ENCODE measurements around the gene GPR107.

Gene GPR107

DNA sequence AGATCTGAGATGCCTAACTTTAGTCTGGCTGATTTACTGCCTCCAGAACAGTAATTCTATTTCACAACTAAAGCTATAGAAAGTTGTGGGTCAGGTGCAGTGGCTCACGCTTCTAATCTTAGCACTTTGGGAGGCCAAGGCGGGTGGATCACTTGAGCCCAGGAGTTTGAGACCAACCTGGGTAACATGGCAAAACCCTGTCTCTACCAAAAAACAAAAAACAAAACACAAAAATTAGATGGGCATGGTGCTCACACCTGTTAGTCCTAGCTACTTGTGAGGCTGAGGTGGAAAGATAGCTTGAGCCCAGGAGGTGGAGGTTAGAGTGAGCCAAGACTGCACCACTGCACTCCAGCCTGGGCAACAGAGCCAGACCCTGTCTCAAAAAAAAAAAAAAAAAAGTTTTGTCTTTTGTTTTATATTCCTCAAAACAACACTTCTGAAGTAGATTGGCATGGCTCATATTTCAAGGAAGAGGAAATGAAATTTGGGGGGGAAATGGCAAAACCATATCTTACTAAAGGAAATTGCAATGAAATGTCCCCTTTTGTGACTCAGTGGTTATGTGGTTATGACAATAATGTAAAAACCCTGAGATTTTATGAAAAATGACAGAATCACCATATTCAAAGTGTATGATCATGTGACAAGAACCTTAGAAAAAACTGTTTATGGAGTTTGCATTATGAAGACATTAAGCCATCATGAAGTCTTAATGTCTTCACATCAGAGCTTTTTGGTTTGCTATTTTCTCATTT is 26.9 kb upstream of the GPR107 start:
- DNase-seq (ENCODE audit: low read depth), result no peak
- H3K4me3 ChIP-seq (ENCODE audit: low read depth, low read length), result no peak overlapping the region

GRCh38 chr9:130027533-130028365 is 26.0 kb upstream of the GPR107 start:
- no peak overlapping the region for H3K4me3 ChIP-seq (ENCODE audit: low read depth, low read length)
- DNase-seq (ENCODE audit: low read depth), result no peak

DNA sequence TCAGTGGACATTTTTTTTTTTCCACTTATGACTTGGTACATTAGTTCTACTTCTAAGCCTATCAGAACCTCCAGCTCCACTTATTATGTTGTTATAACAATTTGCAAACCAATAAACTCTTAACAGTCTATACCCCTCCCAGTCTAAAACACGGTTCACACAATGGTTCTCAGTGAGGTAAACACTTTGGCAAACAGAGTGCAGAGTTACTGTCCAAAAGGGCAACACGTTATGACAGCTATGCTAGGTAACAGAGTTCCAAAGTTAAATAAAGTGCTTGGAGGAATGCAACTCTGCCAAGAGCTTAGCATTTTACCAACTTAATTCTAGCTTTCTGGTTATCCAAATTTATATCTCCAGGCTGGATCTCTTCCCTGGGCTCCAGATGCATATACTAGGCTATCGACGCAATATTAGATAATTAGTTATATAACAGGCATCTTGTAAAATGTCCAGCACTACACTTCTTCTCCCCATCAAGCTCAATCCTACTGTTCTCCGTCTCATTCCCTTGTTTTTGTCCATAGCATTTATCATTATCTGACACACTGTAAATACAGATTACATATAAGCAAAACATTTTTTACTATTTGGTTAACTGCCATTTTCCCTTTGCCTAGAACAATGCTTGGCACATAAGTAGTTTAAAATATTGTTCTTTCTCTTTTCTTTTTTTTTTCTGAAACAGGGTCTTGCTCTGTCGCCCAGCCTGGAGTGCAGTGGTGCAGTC is 25.0 kb upstream of the GPR107 start:
- no peak overlapping the region for H3K4me3 ChIP-seq (ENCODE audit: low read depth, low read length)
- no peak for DNase-seq (ENCODE audit: low read depth)

DNA sequence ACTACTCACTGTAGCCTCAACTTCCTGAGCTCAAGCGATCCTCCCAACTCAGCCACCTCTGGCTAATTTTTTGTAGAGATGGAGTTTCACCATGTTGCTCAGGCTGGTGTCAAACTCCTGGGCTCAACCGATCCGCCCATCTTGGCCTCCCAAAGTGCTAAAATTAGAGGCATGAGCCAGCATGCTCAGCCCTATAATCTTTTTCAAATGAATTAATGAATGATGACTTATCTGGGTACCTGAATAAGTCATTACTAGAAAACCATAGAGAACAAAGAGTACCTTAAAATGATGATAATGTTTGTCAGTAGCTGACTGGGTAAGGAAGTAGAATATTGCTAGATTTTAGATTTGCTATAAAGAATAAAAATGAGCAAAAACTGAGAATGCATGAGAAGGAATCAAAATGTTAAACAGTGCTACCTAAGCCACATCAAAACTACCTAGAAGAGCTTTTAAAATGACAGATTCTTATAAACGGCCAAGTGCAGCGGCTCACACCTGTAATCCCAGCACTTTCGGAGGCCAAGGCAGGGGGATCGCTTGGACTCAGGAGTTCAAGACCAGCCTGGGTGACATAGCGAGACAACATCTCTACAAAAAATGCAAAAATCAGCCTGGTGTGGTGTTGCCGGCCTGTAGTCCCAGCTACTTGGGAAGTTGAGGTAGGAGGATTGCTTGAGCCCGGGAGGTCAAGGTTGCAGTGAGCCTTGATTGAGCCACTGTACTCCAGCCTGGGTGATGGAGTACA is 24.3 kb upstream of the GPR107 start:
- no peak for DNase-seq (ENCODE audit: low read depth)
- H3K4me3 ChIP-seq (ENCODE audit: low read depth, low read length), result no peak overlapping the region

DNA sequence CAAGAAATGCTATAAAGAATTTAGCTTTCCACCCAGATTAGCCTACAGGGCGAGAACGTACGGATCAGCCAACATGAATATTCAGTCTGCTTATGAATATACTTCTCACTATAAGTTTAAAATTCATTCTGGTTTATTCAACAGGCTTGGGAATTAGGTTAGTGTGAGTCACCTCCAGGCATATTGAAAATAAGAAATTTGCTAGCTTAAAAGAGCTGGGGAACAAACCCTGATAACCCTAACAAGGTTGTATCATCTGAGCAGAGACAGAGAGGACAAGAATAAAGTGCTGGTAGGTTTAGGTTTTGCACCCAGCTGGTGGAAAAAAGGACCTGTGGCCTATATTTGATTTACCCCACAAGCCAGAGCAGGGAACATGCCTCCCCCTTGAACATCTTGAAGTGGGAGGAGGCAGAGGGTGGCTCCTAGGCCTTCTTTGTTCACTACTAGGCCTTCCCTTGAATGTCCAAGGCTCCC is 23.0 kb upstream of the GPR107 start:
- H3K4me3 ChIP-seq (ENCODE audit: low read depth, low read length), result no peak overlapping the region
- no peak for DNase-seq (ENCODE audit: low read depth)

GRCh38 chr9:130034570-130034969 is 19.1 kb upstream of the GPR107 start:
- DNase-seq (ENCODE audit: low read depth), result peak; percentile 43
- H3K4me3 ChIP-seq (ENCODE audit: low read depth, low read length), result no peak overlapping the region

- peak; percentile 22 for DNase-seq (ENCODE audit: low read depth)
- no peak overlapping the region for H3K4me3 ChIP-seq (ENCODE audit: low read depth, low read length)
Measured at GRCh38 chr9:130036099-130036498, 17.6 kb upstream of the GPR107 start.

GRCh38 chr9:130039528-130040147 is 14.1 kb upstream of the GPR107 start:
- no peak overlapping the region for H3K4me3 ChIP-seq (ENCODE audit: low read depth, low read length)
- no peak for DNase-seq (ENCODE audit: low read depth)

- peak overlapping the region; percentile 86 for H3K4me3 ChIP-seq (ENCODE audit: low read depth, low read length)
Measured at GRCh38 chr9:130040984-130041647, 12.6 kb upstream of the GPR107 start.

DNA sequence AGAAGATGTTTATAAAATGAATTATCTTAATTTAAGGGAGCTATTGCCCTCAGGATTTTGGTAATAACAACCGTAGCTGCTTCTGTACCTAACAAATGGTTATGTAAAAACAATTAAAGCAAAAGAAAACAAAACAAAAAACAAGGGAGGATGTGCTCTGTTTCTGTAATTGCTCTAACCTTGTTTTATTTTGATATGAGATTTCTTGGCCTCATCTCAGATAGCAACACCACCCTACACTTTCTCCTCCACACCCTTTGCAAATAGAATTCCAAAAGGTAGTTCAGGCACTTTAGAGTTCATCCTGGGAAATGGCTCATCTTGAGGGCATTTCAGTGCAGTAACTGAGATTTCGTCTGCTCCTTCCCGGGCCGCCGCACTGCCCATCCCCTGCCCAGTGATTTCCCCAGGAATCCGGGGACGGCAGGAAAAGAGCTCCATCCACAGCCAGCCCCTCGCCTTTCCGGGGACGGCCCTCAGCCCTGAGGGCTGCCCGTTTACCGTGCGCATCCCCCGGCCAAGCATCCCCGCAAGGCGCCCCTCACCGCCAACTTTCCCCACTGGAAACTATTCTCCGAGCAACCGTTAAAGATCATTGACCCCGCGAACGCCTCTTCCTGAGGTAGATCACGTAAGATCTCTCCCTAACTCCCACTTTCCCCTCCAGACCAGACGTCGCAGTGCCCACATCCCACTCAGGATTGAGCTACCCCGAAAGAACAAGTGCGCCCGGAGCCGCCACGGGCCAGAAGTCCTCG is 11.9 kb upstream of the GPR107 start:
- peak overlapping the region; percentile 86 for H3K4me3 ChIP-seq (ENCODE audit: low read depth, low read length)
- DNase-seq (ENCODE audit: low read depth), result no peak

More at GRCh38 chr9:130040984-130041647, 12.6 kb upstream of the GPR107 start:
- DNase-seq (ENCODE audit: low read depth), result no peak

DNA sequence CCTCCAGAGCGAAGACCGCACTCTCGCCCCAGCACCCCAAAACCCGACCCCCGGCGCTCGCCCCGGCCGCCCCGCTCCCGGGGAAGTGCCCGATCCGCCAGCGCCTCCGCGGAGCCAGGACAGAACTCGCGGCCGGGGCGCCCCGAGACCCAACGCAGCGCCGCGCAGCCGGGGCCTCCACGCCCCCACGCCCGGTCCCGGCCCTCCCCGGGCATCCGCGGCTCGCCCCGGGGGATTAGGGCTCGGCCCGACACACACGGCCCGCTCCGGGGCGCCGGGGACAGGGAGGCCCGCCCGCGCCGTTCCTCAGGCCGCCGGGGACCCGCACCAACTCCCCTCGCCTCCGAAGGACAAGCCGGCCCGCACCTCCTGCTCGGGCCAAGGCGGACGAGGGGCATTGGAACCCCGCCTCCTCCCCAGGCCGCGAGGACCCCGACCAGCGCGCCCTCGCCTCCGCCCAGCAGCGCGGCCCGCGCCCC is 11.3 kb upstream of the GPR107 start:
- no peak for DNase-seq (ENCODE audit: low read depth)
- peak overlapping the region; percentile 86 for H3K4me3 ChIP-seq (ENCODE audit: low read depth, low read length)

GRCh38 chr9:130042885-130043653 is 10.6 kb upstream of the GPR107 start, which contains the start of gene FNBP1:
TSS of gene FNBP1 (minus strand) at chr9:130043189. CDS start at chr9:130042975, 214 bp downstream.
- peak within 1 kb of the TSS; percentile 86 for H3K4me3 ChIP-seq (ENCODE audit: low read depth, low read length)
- DNase-seq (ENCODE audit: low read depth), result peak; percentile 39

DNA sequence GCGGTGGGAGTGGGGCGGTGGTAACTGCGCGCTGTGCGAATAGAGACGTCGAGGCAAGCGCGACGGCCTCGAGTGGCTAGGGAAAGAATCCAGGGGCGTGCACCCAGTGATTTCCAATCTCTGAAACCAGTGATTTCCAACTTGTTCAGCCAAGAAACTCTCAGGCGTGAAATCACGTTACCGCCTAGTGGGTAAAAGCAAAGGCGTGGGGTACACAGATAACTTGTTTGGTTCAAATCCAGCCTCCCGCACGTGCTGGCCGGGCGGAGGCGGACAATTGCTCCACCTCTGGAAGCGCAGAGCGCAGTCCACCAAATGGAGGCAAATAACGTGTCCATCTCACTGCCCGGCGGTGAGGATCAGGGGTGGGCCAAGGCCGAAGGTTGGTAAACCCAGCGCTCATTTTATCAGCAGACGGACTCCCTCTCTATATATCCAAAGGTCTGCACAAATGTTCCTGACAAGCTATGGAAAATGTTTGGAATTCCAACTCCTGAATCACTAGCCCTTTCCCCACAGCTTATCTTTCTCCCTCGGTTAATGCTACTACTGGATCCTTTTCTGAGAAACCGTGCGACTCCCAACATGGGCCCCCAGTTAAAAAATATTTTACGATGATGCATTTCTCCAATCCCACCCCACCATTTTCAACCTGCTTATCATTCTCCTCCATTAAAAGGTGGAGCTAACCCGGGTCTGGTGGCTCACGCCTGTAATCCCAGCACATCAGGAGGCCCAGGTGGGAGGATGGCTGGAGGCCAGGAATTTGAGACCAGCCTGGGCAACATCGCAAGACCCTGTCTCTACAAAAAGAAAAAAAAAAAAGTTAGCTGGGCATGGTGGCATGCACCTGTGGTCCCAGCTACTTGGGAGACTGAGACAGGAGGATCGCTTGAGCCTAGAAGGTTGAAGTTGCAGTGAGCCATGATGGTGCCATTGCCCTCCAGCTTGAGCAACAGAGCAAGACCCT is 9.8 kb upstream of the GPR107 start:
- no peak for DNase-seq (ENCODE audit: low read depth)

DNA sequence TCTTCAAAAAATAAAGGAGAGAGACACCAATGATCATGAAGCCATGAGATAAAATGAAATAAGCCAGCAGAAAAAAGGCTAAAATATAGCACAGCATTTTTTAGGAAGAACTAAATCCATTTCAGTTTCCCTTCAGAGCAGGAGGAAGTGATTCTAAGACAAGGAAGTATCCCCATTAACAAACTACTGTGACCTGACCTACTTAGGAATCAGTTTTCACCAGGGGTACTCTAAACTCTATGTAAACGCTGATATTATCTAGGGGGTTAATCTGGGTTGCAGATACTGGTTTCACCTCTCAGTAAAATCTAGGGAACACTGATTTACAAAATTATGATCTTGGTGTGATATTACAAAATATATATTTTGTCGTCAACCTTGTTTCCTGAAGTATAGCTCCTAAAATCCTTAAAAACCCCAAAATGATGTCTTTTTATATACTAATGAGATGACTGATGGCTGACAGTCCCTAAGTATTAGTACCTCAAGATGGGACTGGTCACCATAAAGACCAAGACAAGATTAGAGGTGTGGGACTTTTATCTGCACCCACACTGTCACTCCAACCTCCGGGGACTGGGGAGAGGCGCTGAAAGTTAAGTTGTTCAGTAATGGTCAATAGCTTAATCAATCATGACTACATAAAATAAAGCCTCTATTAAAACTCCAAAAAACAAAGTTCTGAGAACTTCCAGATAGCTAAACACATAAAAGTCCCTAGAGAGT is 7.8 kb upstream of the GPR107 start:
- no peak overlapping the region for H3K4me3 ChIP-seq (ENCODE audit: low read depth, low read length)
- DNase-seq (ENCODE audit: low read depth), result no peak

More for the DNA sequence above, 9.8 kb upstream of the GPR107 start:
- peak overlapping the region; percentile 86 for H3K4me3 ChIP-seq (ENCODE audit: low read depth, low read length)

Data from skeletal muscle cell (primary cell).